Gastroesophageal sphincter (tissue), 4 donors: Measurements from ENCODE around the gene BRD1. TPM values are rescaled to one million over a fixed set of nuclear protein-coding genes. Genes with fewer than 3 reads are reported as not detected.

ENCODE experiments used
- ATAC-seq: fragments of 150-250 bp; one replicate; pipeline ENCODE4 v1.9.1; 2016; ENCODE audit warnings: mild to moderate bottlenecking, moderate library complexity
- H3K27ac ChIP-seq, 4 donors: fragments of 200-600 bp; sonication (generic) in 3 of 4; 1 replicate in 3 of 4; 2 replicates in 1 of 4; pipeline ENCODE4 v1.5.1; 2016 to 2019
- H3K27me3 ChIP-seq: fragments of 200-600 bp; sonication (generic); one replicate; pipeline ENCODE4 v1.5.1; 2019
- H3K36me3 ChIP-seq, 2 donors: fragments of 200-600 bp; sonication (generic); one replicate each; pipeline ENCODE4 v1.5.1; 2019; ENCODE audit warnings: control low read depth in 1 of 2
- H3K4me1 ChIP-seq, 3 donors: fragments of 200-600 bp; sonication (generic); 1 replicate in 2 of 3; 2 replicates in 1 of 3; pipeline ENCODE4 v1.5.1; 2016 to 2019; ENCODE audit warnings: control low read depth in 2 of 3
- H3K4me3 ChIP-seq, 2 donors: fragments of 200-600 bp; sonication (generic); one replicate each; pipeline ENCODE4 v1.5.1; 2019; ENCODE audit warnings: mild to moderate bottlenecking in 1 of 2, moderate library complexity in 1 of 2
- H3K9me3 ChIP-seq, 3 donors: fragments of 200-600 bp; sonication (generic); one replicate each; pipeline ENCODE4 v1.5.1; 2017 to 2019; ENCODE audit warnings: control low read depth in 2 of 3
- EP300 ChIP-seq: sonication (generic); formaldehyde crosslinking; IDR thresholded peaks from one replicate; pipeline ENCODE4 v1.6.1; 2017; ENCODE audit warnings: antibody characterized with exemption, mild to moderate bottlenecking
- POLR2A ChIP-seq, 2 donors: fragments of 450-650 bp; IDR thresholded peaks; one replicate each; pipeline ENCODE4 v1.6.1; 2017; ENCODE audit warnings: antibody characterized with exemption in 2 of 2, mild to moderate bottlenecking in 2 of 2, moderate library complexity in 1 of 2
- POLR2AphosphoS5 ChIP-seq: sonication (generic); formaldehyde crosslinking; IDR thresholded peaks from one replicate; pipeline ENCODE4 v1.6.1; 2017; ENCODE audit warnings: antibody characterized with exemption
- WGBS, 2 donors: methylation state at CpG; one replicate each; pipeline ENCODE4 v1.1.5; 2018; ENCODE audit warnings: low coverage in 1 of 2; 5-methylcytosine and 5-hydroxymethylcytosine counted together
- total RNA-seq, 4 donors: library from RNA; depleted of rRNA; stranded (reverse); fragments of >200 nt; gene quantifications; one replicate each; pipeline ENCODE4 v1.1.0, GENCODE V29; 2016
- TF ChIP-seq, protein P1 (sequence below), 4 experiments: fragments of 200-600 bp in 2 of 4; fragments of 450-650 bp in 2 of 4; sonication (generic) in 1 of 4; IDR thresholded peaks; one replicate each; pipeline ENCODE4 v1.5.1; 2017 to 2019; ENCODE audit warnings: antibody characterized with exemption in 4 of 4, mild to moderate bottlenecking in 2 of 4, moderate library complexity in 2 of 4

BRD1 gene
- total RNA-seq, 4 donors from 2014 or later: 36.0 to 66.0 (median 45.5) TPM

DNA sequence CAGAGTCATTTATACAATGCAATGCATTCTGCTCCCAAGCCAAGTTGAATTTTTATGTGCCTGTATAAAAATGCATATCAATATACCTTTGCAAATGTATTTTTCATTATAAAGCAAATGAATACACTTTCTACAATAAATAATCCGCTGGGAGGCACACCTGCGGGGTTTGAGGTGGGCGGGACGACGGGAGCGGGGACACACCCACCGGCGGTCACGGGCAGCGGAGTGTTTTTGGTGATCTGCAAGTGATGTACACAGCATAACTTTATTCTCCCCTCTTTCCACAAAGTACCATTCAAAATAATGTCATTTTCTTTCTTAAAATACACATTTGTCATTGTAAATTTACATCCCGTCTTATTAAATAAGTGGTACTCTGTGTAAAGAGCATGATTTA is 54.1 kb downstream of the BRD1 start:
- 87 to 89% methylated on average over 10 to 11 of the region's 11 CpGs for WGBS, 2 donors
- Histone ChIP-seq H3K36me3 (peaks cover 0 to 67% of the 10 kb centered on the region in 2 donors), H3K27me3 (no peaks in the 10 kb centered on the region), H3K27ac (no peak overlapping the region), H3K4me1 (peaks cover 0 to 11% (median 0%) of the 10 kb centered on the region in 3 donors), H3K4me3 (no peak overlapping the region), H3K9me3 (no peaks in the 10 kb centered on the region)
- TF ChIP-seq, protein P1, sequence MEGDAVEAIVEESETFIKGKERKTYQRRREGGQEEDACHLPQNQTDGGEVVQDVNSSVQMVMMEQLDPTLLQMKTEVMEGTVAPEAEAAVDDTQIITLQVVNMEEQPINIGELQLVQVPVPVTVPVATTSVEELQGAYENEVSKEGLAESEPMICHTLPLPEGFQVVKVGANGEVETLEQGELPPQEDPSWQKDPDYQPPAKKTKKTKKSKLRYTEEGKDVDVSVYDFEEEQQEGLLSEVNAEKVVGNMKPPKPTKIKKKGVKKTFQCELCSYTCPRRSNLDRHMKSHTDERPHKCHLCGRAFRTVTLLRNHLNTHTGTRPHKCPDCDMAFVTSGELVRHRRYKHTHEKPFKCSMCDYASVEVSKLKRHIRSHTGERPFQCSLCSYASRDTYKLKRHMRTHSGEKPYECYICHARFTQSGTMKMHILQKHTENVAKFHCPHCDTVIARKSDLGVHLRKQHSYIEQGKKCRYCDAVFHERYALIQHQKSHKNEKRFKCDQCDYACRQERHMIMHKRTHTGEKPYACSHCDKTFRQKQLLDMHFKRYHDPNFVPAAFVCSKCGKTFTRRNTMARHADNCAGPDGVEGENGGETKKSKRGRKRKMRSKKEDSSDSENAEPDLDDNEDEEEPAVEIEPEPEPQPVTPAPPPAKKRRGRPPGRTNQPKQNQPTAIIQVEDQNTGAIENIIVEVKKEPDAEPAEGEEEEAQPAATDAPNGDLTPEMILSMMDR (IDR thresholded peaks at IDR 0.05): no peak
- no peak for TF ChIP-seq POLR2AphosphoS5
- TF ChIP-seq EP300: no peak
- no peak for TF ChIP-seq POLR2A (IDR thresholded peaks at IDR 0.05)
- no peak for ATAC-seq

- Histone ChIP-seq H3K4me1 (peaks cover 0 to 12% (median 0%) of the 10 kb centered on the region in 3 donors), H3K9me3 (peaks cover 0 to under 1% (median 0%) of the 10 kb centered on the region in 3 donors), H3K36me3 (peaks cover 0 to 61% of the 10 kb centered on the region in 2 donors), H3K27ac (no peak overlapping the region), H3K4me3 (no peak overlapping the region), H3K27me3 (no peaks in the 10 kb centered on the region)
- WGBS, 2 donors: 20 to 38% methylated on average over 1 to 3 of the region's 16 CpGs
- no peak for ATAC-seq
- no peak for TF ChIP-seq POLR2AphosphoS5
- TF ChIP-seq POLR2A (IDR thresholded peaks at IDR 0.05): no peak
- TF ChIP-seq, protein P1 (IDR thresholded peaks at IDR 0.05): no peak
- TF ChIP-seq EP300: no peak
Measured at GRCh38 chr22:49772692-49773091, 55.0 kb downstream of the BRD1 start.

GRCh38 chr22:49771266-49772065 is 56.2 kb downstream of the BRD1 start:
- peaks cover 0 to 13% (median 0%) of the 10 kb centered on the region in 3 donors for H3K9me3 ChIP-seq
- H3K4me3 ChIP-seq: no peak overlapping the region
- no peak for TF ChIP-seq POLR2A (IDR thresholded peaks at IDR 0.05)
- TF ChIP-seq EP300: no peak
- peaks cover 0 to 49% of the 10 kb centered on the region in 2 donors for H3K36me3 ChIP-seq
- H3K4me1 ChIP-seq: peaks cover 0 to 12% (median 0%) of the 10 kb centered on the region in 3 donors
- WGBS, 2 donors: no CpG with 5 or more reads among the region's 64 CpGs
- ATAC-seq: no peak
- no peaks in the 10 kb centered on the region for H3K27me3 ChIP-seq
- H3K27ac ChIP-seq: no peak overlapping the region

DNA sequence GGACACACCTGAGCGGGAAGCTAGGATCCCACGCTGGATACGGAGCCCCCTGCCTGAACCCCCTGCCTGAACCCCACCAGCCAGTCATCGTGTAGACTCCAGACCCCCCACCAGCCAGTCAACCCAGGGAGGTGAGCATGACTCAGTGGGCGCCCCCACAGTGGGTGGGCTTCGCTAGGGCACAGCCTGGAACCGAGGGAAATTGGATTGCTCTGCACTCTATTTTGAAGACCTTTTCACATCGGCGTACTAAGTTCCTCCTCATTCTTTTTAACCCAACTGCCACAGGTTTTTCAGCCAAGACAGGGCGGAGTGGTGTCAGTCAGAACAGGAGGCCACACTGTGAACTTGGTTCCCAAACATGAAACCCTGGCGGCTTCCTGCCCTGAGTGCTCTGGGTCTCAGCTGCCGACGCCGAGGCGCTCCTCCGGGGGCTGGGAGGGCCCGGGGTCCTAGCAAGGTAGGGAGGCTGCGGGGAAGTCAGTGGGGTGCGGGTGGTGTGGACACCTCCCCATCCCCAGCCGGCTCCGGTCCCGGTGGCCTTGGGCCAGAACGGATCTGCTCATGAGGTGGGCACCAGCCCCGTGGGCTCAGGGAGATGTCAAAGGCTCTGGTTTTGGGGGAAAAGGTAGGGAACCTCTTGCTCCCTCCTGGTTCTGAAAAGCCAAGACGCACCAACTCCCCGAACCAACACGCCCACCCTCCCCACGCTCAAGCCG is 57.0 kb downstream of the BRD1 start:
- peaks cover 0 to 12% (median 0%) of the 10 kb centered on the region in 3 donors for H3K4me1 ChIP-seq
- H3K36me3 ChIP-seq: peaks cover 0 to 42% of the 10 kb centered on the region in 2 donors
- no peaks in the 10 kb centered on the region for H3K27me3 ChIP-seq
- H3K4me3 ChIP-seq: no peak overlapping the region
- peaks cover 0 to 20% (median 0%) of the 10 kb centered on the region in 3 donors for H3K9me3 ChIP-seq
- no peak for TF ChIP-seq EP300
- TF ChIP-seq POLR2AphosphoS5: no peak
- TF ChIP-seq POLR2A (IDR thresholded peaks at IDR 0.05): no peak
- no peak for ATAC-seq
- no CpG with 5 or more reads among the region's 29 CpGs for WGBS, 2 donors
- H3K27ac ChIP-seq: no peak overlapping the region

- ATAC-seq: no peak
- Histone ChIP-seq H3K27ac (no peak overlapping the region), H3K9me3 (peaks cover 0 to 28% (median 0%) of the 10 kb centered on the region in 3 donors), H3K4me3 (no peak overlapping the region), H3K4me1 (peaks cover 0 to 12% (median 0%) of the 10 kb centered on the region in 3 donors), H3K36me3 (peaks cover 0 to 34% of the 10 kb centered on the region in 2 donors), H3K27me3 (no peaks in the 10 kb centered on the region)
- TF ChIP-seq POLR2AphosphoS5 (no peak), EP300 (no peak), POLR2A (IDR thresholded peaks at IDR 0.05) (no peak)
- TF ChIP-seq, protein P1 (IDR thresholded peaks at IDR 0.05): no peak
- WGBS, 2 donors: 60 to 64% methylated on average over 1 to 10 of the region's 22 CpGs
Measured at GRCh38 chr22:49769691-49770546, 57.8 kb downstream of the BRD1 start.
